HG02943 (cell line): ENCODE measurements around the gene TEX9.
A peak's percentile ranks its signal among the peaks of the same experiment; 100 is the strongest.
"Not testable (repeated sequence)": the region's sequence is repeated elsewhere in the genome, so short reads cannot be mapped to it uniquely, and the experiment has no call there.

ENCODE experiments used
- ATAC-seq: cut with Tn5 transposase; IDR thresholded peaks from one replicate; pipeline ENCODE4 v1.9.1; 2021; ENCODE audit warnings: mild to moderate bottlenecking, low read depth, moderate library complexity; ENCODE audit not compliant: unreplicated experiment

Gene TEX9

DNA sequence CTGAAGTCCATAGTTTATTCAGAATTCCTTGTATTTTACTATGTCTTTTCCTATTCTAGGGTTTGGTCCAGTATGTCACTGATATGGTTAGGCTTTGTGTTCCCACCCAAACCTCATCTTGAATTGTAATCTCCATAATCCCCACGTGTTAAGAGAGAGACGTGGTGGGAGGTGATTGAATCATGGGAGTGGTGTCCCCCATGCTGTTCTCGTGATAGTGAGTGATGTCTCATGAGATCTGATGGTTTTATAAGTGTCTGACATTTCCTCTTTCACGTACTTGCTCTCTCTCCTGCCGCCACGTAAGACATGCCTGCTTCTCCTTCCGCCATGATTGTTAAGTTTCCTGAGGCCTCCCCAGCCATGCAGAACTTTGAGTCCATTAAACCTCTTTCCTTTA, 6.6 kb upstream of the TEX9 start:
- no peak for ATAC-seq

DNA sequence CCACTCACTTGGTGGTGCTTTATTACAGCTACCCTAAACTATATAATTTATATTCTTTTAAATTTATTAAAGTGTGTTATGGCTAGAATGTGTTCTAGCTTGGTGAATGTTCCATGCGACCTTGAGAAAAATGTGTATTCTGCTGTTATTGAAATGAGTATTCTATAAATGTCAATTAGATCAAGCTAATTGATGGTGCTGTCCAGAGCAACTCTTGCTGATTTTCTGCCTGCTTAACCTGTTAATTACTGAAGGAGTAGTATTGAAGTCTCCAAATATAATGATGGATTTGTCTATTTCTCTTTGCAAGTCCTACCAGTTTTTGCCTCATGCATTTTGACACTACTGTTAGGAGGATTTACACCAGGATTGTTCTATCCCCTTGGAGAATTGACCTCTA, 3.2 kb upstream of the TEX9 start:
- ATAC-seq, result no peak

DNA sequence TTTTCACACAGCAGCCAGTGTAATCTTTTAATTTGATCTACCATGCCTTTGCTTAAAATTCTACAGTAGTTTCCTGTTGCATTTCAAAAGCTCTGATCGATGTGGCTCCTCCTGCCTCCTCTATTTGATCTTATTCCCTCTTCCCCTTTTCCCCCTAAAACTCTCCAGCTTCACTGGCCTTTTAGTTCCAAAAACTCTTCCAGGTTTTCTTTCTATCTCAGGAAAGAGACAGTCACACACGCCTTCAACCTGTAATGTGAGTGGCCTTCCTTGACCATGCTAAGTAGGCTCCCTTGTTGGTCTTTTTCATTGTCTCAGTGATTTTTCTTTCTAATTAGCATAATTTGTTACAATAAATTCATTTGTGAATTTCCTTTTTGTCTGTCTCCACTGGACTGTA, 985 bp downstream of the TEX9 start:
- no peak for ATAC-seq

DNA sequence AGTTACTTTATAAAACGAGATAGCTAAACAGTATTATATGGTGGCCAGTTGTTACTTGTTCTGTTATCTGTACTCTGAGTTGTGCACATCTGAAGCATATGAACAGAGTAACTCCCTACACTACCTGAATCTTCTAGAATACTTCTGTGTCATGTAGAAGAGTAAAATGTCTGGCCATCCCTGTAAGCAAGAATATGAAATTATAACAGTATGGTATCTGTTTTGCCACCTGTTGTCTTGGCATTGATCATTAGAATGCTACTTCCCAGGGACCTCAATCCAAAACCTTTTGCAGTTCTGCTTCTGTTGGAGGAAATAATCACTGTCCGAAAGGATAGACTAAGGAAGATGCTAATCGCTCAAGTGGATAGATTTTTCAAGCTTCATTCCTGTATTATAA, 1.9 kb downstream of the TEX9 start:
- ATAC-seq, result no peak

DNA sequence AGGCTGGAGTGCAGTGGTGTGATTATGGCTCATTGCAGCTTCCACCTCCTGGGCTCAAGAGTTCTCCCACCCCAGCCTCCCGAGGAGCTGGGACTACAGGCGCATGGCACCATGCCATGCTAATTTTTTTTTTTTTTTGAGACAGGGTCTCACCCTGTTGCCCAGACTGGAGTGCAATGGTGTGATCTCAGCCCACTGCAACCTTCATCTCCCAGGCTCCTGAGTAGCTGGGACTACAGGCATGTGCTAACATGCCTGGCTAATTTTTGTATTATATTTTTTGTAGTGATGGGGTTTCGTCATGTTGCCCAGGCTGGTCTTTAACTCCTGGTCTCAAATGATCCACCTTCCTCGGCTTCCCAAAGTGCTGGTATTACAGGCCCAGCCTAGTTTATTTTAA, 4.0 kb downstream of the TEX9 start:
- no peak for ATAC-seq

DNA sequence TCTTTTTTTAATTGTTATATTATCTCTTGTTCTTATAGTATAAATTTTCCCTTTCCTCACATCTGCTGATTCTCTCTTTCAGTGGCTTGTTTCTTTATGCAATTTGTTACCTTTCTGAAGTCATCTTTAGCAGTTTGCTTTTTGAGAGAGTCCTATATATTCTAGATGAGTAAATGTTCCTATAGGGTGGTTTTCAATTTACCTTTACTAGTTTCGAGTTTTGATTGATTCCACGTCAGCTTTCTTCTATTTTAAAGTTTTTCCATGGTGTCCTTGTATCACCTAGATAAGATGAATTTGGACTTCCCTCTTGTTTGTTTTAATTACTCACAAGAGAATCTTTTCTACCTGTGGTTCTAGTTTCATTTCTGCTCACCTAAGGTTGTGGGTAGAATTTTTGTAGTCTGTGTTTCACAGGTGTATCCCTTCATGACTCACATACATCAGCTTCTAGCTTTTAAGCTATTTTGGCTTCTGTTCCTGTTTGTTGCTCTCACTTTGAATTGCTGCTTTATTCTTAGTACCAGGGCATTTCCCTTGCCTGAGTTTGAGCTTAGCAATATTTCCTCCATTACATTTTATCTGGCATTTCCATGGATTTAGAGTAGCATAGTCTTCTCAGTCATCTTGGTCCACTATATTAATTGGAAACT, 6.4 kb downstream of the TEX9 start:
- peak; percentile 88 for ATAC-seq

DNA sequence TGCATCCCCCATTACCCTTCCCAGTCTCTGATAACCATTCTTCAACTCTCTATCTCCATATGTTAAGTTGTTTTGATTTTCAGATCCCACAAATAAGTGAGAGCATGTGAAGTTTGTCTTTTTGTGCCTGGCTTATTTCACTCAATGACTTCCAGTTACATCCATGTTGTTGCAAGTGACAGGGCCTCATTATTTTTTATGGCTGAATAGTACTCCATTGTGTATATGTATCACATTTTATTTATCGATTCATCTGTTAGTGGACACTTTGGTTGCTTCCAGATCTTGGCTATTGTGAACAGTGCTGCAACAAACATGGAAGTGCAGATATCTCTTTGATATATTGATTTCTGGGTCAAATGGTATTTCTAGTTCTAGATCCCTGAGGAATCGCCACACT, 9.5 kb downstream of the TEX9 start:
- ATAC-seq, result not testable (repeated sequence)

DNA sequence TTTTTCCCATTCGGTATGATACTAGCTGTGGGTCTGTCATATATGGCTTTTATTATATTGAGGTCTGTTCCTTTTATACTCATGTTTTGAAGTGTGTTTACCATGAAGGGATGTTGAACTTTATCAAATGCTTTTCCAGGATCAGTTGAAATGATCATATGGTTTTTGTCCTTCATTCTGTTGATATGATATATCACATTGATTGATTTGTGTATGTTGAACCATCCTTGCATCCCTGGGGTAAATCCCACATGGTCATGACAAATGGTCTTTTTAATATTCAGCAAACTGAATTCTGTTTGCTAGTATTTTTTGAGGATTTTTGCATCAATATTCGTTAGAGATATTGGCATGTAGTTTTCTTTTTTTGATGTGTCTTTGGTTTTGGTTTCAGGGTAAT, 12.6 kb downstream of the TEX9 start:
- ATAC-seq, result not testable (repeated sequence)

DNA sequence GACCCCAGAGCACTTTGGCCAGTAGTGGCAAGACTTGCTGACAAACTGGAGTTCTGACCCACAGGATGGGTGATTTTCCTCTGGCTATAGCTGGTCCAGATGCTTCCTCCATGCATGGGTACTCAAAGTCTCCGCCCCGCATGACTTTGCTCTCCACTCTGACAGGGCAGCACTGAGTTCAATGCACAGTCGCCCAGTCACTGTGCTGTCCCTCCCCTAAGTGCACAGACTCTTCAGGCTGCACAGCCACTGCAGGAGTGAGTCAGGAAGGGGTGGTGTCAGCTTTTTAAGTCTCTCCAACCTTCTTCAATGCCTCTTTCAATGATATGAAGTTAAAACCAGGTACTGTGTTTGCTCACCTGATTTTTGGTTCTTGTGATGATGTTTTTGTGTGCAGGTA, 17.8 kb downstream of the TEX9 start:
- no peak for ATAC-seq

DNA sequence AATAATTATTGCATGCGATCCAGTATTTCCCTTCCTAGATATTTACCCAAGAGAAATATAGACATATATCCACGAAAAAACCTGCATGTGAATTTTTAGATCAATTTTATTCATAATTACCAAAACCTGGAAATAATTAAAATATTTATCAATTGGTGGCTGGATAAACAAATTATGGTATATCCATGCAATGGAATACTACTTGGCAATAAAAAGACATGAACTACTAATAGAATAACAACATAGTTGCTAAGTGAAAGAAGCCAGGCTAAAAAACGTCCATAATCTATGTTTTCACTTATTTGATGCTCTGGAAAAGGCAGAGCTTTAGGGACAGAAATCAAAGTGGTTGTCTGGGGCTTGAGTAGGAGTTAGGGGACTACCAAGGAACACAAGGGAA, 20.7 kb downstream of the TEX9 start:
- ATAC-seq, result no peak

DNA sequence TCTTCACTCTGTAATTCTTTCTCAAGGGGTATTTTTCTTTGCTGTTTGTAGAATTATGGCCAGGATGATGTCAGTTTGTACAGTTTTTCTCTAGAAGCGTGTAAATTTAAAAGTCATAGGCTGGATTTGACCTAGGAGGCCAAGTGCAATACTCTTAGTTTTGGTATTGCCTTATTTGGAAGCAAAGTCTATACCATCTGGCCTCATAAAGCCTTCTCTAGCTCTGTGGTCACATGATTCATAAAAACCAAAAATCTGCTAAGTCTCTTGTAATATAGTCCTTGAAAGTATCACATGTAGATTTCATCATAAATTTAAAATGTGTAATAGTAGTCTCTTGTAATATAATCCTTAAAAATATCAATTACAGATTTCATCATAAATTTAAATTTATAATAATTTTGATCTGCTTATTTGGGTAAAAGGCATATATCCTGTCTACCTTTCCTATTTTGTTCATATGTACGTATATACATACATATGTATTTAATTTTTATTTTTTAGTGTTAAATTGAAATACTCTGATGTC, 25.6 kb downstream of the TEX9 start:
- ATAC-seq, result no peak

DNA sequence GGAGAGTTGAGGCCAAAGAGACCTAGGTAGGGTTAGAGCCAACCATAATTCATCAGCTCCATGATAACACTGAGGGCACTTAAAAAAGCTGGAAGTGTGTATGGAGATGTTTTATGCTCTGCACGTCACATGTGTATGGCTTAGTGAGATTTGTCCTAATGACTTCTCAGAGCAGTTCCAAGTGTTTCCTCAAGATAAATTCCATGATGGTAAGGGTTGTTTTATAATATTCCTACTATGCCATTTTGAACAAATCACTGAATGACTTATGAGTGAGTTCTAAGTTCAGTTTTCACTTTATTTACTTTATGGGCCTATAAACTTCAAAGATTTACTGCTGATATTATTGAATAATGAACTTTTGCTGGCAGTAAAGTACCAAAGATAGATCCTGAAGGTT, 28.1 kb downstream of the TEX9 start:
- ATAC-seq, result no peak

DNA sequence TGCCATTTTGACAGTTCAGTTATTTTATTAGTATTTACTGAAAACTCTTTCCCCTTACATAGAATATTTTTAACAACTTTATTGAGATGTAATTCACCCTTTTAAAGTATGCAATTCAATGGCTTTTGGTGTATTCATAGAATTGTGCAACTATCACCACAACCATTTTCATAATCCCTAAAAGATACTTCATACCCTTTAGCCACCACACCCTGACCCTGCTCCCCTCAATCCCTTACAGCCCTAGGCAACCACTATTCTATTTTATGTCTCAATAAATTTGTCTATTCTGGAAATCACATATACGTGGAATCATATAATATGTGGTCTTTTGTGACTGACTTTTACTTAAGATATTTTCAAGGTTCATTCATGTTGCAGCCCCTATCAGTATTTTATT, 29.7 kb downstream of the TEX9 start:
- no peak for ATAC-seq

DNA sequence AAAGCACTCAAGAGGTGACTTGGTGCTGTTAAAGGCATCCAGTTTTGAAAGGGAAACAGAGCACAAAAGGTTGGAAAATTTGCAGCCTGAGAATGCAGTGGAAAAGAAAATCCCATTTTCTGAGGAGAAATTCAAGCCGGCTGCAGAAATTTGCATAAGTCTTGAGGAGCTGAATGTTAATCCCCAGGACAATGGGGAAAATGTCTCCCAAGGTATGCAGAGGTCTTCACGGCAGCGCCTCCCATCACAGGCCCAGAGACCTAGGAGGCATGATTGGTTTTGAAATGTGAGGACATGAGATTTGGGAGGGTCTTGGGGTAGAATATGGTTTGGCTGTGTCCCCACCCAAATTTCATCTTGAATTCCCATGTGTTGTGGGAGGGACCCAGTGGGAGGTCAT, 32.1 kb downstream of the TEX9 start:
- ATAC-seq, result not testable (repeated sequence)

DNA sequence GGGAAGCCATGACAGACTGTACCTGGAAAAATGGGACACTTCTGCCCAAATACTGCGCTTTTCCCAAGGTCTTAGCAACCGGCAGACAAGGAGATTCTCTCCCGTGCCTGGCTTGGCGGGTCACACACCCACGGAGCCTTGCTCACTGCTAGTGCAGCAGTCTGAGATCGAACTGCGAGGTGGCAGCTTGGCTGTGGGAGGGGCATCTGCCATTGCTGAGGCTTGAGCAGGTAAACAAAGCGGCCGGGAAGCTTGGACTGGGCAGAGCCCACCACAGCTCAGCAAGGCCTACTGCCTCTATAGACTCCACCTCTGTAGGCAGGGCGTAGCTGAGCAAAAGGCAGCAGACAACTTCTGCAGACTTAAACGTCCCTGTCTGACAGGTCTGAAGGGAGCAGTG, 34.0 kb downstream of the TEX9 start:
- ATAC-seq, result not testable (repeated sequence)

DNA sequence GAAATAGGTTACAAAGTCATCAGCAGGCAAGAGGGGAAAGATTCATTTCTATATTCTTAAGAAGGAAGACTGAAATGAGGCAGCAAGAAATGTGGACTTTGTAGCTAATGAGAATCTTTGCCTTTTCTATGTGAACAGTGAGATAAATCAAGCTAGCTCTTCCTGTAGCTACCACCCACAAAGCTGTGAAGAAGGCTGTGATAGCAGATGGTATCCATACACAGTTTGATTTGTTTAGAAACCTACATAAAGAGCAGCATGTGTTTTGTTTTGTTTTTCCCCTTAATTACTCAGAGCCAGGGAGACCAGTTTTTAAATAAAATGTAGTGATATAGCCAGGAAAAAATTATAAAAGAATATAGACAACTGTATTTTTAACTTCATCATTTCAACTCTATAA, 45.5 kb downstream of the TEX9 start:
- no peak for ATAC-seq

DNA sequence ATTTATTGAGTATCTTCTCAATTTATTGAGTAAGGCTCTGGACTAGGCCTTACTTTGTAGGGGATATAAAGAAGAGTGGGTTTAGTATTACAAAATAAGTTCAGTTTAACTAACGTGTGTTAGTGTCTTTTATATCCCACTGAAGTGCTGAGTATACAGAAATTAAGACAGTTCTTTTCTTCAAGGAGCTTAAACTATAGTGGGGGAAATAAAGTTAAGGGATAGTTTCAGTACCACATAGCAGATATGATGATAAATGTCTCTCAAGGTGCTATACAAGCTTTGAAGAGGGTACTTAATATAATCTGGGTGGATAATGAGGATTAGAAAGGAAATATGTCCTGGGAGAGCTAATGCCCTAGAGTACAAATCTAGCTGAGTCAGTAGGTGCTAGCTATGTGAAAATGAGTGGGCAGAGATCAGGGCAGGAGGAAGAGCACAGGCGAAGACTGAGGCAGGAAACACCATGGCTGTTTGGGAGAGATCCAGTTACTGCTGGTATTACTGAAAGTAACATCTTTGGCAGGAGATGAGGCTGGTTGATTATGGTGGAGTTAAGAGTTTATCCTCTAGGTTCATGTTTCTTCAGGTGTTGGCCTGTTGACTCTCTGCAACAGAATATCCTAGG, 46.0 kb downstream of the TEX9 start:
- no peak for ATAC-seq

DNA sequence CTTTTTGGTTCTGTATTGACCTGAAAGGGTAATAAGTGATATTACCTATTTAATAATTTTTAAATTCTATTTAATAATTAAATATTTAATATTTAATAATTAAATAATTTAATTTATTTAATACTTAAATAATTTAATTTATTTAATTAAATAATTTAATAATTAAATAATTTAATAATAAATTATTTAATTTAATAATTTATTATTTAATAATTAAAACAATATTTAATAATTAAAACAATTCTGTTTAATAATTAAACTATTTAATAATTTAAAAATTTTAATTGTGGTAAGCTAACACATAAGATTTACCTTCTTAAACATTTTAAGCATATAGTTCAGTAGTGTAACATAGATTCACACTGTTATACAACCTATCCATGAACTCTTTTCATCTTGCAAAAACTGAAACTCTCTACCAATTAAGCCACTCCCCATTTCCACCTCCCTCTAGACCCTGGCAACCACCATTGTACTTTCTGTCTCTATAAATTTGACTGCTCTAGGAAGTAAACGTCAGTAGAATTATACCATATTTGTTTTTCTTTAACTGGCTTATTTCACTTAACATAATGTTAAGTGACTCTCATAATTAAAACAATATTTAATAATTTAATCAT, 48.0 kb downstream of the TEX9 start:
- ATAC-seq, result not testable (repeated sequence)

DNA sequence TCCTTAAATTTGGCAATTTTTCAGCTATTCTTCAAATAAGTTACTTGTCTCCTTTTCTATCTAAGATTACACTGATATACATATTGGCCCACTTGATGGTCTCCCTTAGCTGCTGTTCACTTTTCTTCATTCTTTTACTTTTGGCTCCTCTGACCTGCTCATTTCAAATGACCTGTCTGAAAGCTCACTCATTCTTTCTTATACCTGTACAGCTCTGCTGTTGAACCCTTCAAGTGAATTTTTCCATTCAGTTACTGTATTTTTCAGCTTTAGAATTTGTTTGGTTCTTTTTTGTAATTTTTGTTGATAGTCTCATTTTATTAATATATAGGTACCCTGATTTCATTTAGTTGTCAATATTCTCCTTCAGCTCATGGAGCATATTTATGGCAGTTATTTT, 60.0 kb downstream of the TEX9 start:
- no peak for ATAC-seq

DNA sequence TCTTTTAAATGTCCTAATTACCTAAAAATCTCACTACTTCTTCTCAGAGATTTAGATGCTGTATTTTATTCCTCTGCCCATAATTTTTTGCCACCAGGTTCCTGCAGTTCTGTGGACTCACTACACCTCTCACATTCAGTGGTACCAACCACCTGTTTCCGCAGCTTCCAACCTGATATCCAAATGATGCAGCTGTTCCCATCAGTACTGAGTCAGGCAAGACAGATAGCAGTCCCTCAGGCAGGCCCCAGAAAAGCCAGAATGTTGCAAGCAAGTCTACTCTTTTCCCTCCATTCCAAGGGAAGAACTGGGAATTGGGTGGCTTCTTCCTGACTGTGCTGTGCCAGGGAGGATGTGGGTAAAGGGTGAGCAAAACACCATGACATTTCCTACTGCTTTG, 60.8 kb downstream of the TEX9 start:
- ATAC-seq, result no peak

DNA sequence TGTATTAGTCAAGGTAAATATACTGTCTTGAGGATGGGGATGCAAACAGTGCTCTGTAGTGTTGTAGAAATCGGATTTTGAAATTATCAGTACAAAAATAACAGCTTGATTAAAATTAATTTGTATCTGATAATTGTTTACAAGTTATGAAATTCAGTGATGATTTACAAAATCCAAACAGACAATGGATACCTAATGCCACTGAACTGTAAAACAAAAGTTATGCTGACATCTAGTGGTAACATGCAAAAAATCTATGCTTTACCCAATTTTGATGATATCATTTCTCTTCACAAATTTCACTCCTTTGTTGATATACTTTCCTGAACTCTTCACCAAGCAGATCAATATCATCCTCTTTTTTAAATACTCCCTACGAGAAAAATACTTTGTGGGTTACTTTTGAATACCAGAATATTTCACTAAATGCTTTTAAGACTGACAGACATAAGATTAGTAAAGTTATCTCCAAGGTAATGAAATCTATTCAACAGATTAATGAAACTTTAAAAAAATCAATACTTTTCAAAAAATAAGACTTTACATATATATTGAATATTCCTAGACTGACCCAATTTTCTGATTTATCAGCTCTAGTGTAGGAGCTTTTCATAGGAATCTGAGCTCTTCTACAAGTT, 63.7 kb downstream of the TEX9 start:
- no peak for ATAC-seq
